Measurements from ENCODE around the gene OOSP4B.

The OOSP4B gene

GRCh38 chr11:60016881-60017280, at the start of gene OOSP4B:
Gene OOSP4B, plus strand, starts transcription at chr11:60017181.
- H3K4me3 ChIP-seq (ENCODE audit: low read depth in 1 of 2, low read length in 2 of 2): no peak within 1 kb of the TSS
- DNase-seq: no peak
- no peak within 1 kb of the TSS for H3K4me2 ChIP-seq (ENCODE audit: insufficient read depth, low read length)
- no peaks in the 10 kb centered on the region for H3K36me3 ChIP-seq (ENCODE audit: insufficient read depth, low read length)
- no peaks in the 10 kb centered on the region for H3K4me1 ChIP-seq (ENCODE audit: insufficient read depth, low read length)
- no peak within 1 kb of the TSS for H3K9ac ChIP-seq (ENCODE audit: low read depth, low read length)
- no peaks in the 10 kb centered on the region for H3K9me3 ChIP-seq (ENCODE audit: insufficient read depth, low read length, severe bottlenecking)
- no peaks in the 10 kb centered on the region for H3K27me3 ChIP-seq (ENCODE audit: insufficient read depth, low read length, poor library complexity)
- no peak within 1 kb of the TSS for H3K27ac ChIP-seq (ENCODE audit: low read length)
- ATAC-seq (ENCODE audit: insufficient read depth, low read depth): no peak
- TF ChIP-seq EZH2 (IDR thresholded peaks at IDR 0.05; ENCODE audit: borderline replicate concordance, low read depth, low read length, severe bottlenecking): no peak
- TF ChIP-seq, protein P1, sequence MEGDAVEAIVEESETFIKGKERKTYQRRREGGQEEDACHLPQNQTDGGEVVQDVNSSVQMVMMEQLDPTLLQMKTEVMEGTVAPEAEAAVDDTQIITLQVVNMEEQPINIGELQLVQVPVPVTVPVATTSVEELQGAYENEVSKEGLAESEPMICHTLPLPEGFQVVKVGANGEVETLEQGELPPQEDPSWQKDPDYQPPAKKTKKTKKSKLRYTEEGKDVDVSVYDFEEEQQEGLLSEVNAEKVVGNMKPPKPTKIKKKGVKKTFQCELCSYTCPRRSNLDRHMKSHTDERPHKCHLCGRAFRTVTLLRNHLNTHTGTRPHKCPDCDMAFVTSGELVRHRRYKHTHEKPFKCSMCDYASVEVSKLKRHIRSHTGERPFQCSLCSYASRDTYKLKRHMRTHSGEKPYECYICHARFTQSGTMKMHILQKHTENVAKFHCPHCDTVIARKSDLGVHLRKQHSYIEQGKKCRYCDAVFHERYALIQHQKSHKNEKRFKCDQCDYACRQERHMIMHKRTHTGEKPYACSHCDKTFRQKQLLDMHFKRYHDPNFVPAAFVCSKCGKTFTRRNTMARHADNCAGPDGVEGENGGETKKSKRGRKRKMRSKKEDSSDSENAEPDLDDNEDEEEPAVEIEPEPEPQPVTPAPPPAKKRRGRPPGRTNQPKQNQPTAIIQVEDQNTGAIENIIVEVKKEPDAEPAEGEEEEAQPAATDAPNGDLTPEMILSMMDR (IDR thresholded peaks at IDR 0.05; ENCODE audit: borderline replicate concordance, extremely low read depth, low read length, poor library complexity, severe bottlenecking): no peak
- H2AFZ ChIP-seq (ENCODE audit: low read depth, low read length): no peak within 1 kb of the TSS
- no peaks in the 10 kb centered on the region for H3K79me2 ChIP-seq (ENCODE audit: insufficient read depth, low read length)
- no peaks in the 10 kb centered on the region for H4K20me1 ChIP-seq (ENCODE audit: insufficient read depth, low read length)

DNA sequence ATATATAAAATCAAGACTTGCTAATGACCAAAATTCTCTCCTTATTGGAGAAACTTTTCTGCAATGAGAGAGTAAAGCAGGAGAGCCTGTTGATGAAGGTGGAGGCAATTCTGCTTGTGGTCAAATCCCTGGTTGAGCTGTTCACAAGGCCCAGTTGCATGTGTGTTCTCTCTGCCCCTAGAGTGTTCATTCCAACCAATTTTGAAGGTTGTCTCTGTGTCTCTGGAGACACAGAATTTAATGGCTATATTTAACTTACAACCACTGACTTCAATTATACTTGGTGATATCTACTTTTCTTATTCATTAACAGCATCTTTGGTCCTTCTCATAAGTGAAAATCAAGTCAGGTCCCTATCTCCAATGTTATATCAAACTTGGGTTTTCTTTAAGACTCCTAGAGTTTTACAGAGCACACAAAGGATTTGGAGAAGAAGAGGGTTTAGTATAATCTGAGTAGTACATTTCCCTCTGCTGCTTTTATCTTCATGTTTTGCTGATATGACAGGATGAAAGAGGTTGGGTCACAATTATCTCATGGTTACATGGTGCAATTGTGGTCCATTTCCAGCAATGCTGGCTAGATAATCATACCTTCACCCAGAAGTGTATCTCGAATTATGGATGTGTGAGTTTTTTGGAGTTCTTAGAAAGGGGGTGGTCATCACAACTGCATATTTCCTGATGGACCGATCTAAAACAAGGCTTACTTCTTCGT, 49.1 kb upstream of the OOSP4B start:
- Histone ChIP-seq H3K27me3 (ENCODE audit: insufficient read depth, low read length, poor library complexity) (no peaks in the 10 kb centered on the region), H3K4me1 (ENCODE audit: insufficient read depth, low read length) (no peaks in the 10 kb centered on the region), H3K9ac (ENCODE audit: low read depth, low read length) (no peak overlapping the region), H3K4me3 (ENCODE audit: low read depth in 1 of 2, low read length in 2 of 2) (no peak overlapping the region), H3K36me3 (ENCODE audit: insufficient read depth, low read length) (no peaks in the 10 kb centered on the region), H4K20me1 (ENCODE audit: insufficient read depth, low read length) (no peaks in the 10 kb centered on the region), H3K4me2 (ENCODE audit: insufficient read depth, low read length) (no peak overlapping the region), H3K9me3 (ENCODE audit: insufficient read depth, low read length, severe bottlenecking) (no peaks in the 10 kb centered on the region), H2AFZ (ENCODE audit: low read depth, low read length) (no peak overlapping the region), H3K79me2 (ENCODE audit: insufficient read depth, low read length) (no peaks in the 10 kb centered on the region), H3K27ac (ENCODE audit: low read length) (no peak overlapping the region)
- TF ChIP-seq, protein P1 (IDR thresholded peaks at IDR 0.05; ENCODE audit: borderline replicate concordance, extremely low read depth, low read length, poor library complexity, severe bottlenecking): no peak
- no peak for TF ChIP-seq EZH2 (IDR thresholded peaks at IDR 0.05; ENCODE audit: borderline replicate concordance, low read depth, low read length, severe bottlenecking)
- DNase-seq: no peak
- no peak for ATAC-seq (ENCODE audit: insufficient read depth, low read depth)

DNA sequence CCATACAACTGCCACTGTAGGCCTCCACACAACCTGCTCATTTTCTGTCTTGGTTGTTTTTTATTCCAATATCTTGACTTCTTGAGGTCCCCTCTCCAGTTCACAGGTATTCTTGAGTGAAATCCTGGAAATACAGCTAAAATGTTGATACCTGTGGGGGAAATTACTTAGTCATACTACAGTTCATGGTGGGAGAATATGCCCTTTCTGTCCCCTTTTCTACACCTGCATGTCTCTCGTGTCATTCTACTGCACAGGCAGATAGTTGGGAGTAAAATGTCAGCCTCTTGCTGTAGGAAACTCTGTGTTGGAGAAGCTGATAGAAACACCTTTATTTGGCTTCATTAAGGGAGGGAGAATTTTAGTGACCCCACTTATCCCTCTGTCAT, 48.6 kb upstream of the OOSP4B start:
- Histone ChIP-seq H2AFZ (ENCODE audit: low read depth, low read length) (no peak overlapping the region), H4K20me1 (ENCODE audit: insufficient read depth, low read length) (no peaks in the 10 kb centered on the region), H3K27me3 (ENCODE audit: insufficient read depth, low read length, poor library complexity) (no peaks in the 10 kb centered on the region), H3K4me2 (ENCODE audit: insufficient read depth, low read length) (no peak overlapping the region), H3K4me1 (ENCODE audit: insufficient read depth, low read length) (no peaks in the 10 kb centered on the region), H3K9ac (ENCODE audit: low read depth, low read length) (no peak overlapping the region), H3K36me3 (ENCODE audit: insufficient read depth, low read length) (no peaks in the 10 kb centered on the region), H3K9me3 (ENCODE audit: insufficient read depth, low read length, severe bottlenecking) (no peaks in the 10 kb centered on the region), H3K27ac (ENCODE audit: low read length) (no peak overlapping the region), H3K79me2 (ENCODE audit: insufficient read depth, low read length) (no peaks in the 10 kb centered on the region), H3K4me3 (ENCODE audit: low read depth in 1 of 2, low read length in 2 of 2) (no peak overlapping the region)
- ATAC-seq (ENCODE audit: insufficient read depth, low read depth) (no peak), DNase-seq (no peak)
- TF ChIP-seq, protein P1 (IDR thresholded peaks at IDR 0.05; ENCODE audit: borderline replicate concordance, extremely low read depth, low read length, poor library complexity, severe bottlenecking): no peak
- TF ChIP-seq EZH2 (IDR thresholded peaks at IDR 0.05; ENCODE audit: borderline replicate concordance, low read depth, low read length, severe bottlenecking): no peak
